HepG2 (cell line): Measurements from ENCODE around the gene VAMP5. TPM values are rescaled to one million over a fixed set of nuclear protein-coding genes. Genes with fewer than 3 reads are reported as not detected.

Experiments
- ATAC-seq: fragments of 200-7000 bp; cut with Tn5 transposase; 3 replicates; pipeline ENCODE4 v1.9.1; 2020; ENCODE audit warnings: mild to moderate bottlenecking, moderate library complexity
- BruUV-seq: library from RNA; stranded (reverse); fragments of 400-500 nt; replicated peaks from 2 replicates; lab custom pipeline; 2021; lab: Mats Ljungman, UMichigan
- CTCF ChIA-PET: fragments of 300-600 bp; formaldehyde crosslinking; extraction: SDS; loops from one replicate; lab custom pipeline; 2021; ENCODE audit warnings: low total read pairs, inconsistent platforms, low intra/inter-chr PET ratio; lab: Yijun Ruan, JAX
- POLR2A ChIA-PET: fragments of 350-600 bp; sonication (Branson Sonifier 250); formaldehyde crosslinking; loops from one replicate; lab custom pipeline; 2020; ENCODE audit warnings: antibody characterized with exemption, inconsistent platforms; lab: Yijun Ruan, JAX
- DNase-seq: peaks from one replicate; pipeline ENCODE4 v3.0.0-alpha.2; 2015; ENCODE audit warnings: low spot score
- FAIRE-seq: peaks from 3 replicates; lab custom pipeline; 2011; peaks lifted over from hg19 to GRCh38; lab: Jason Lieb, UNC
- H2AFZ ChIP-seq: one replicate; pipeline ENCODE4 v1.6.1; 2011; ENCODE audit warnings: low read length, inconsistent platforms
- H3K27ac ChIP-seq: fragments of 300-600 bp; 3 replicates; pipeline ENCODE4 v1.8.0; 2011; ENCODE audit warnings: mixed run types, mild to moderate bottlenecking, mixed read lengths, low read length, inconsistent platforms; ENCODE audit not compliant: insufficient read depth; ENCODE audit errors: extremely low read length
- H3K27me3 ChIP-seq, 2 experiments: fragments of 200-600 bp in 1 of 2; 2 replicates in 1 of 2; 3 replicates in 1 of 2; pipeline versions ENCODE4 v1.6.0 to v1.8.0; 2011; ENCODE audit warnings: low read length in 2 of 2, mild to moderate bottlenecking in 2 of 2, moderate library complexity in 2 of 2, inconsistent platforms in 1 of 2; ENCODE audit not compliant: insufficient read depth in 2 of 2, control insufficient read depth in 1 of 2
- H3K36me3 ChIP-seq, 2 experiments: fragments of 200-600 bp in 1 of 2; replicated peaks in 1 of 2; 2 replicates in 1 of 2; 3 replicates in 1 of 2; pipeline versions ENCODE4 v1.5.1 to v1.8.0; 2011; ENCODE audit warnings: low read length in 2 of 2, inconsistent platforms in 1 of 2; ENCODE audit not compliant: insufficient read depth in 2 of 2, control insufficient read depth in 1 of 2
- H3K4me1 ChIP-seq: 2 replicates; pipeline ENCODE4 v1.5.1; 2012; ENCODE audit warnings: low read length, inconsistent platforms; ENCODE audit not compliant: insufficient read depth
- H3K4me2 ChIP-seq: 2 replicates; pipeline ENCODE4 v1.6.0; 2011; ENCODE audit warnings: low read depth, low read length, inconsistent platforms
- H3K4me3 ChIP-seq, 3 experiments: fragments of 200-600 bp in 1 of 3; sonication (generic), shearing (Covaris generic) in 1 of 3; replicated peaks in 1 of 3; 2 replicates each; pipeline ENCODE4 v1.5.1; 2011 to 2016; ENCODE audit warnings: low read length in 3 of 3, inconsistent platforms in 2 of 3, low read depth in 2 of 3, mild to moderate bottlenecking in 2 of 3, control low read depth in 1 of 3, mixed read lengths in 1 of 3; ENCODE audit not compliant: insufficient read depth in 1 of 3
- H3K79me2 ChIP-seq: one replicate; pipeline ENCODE4 v1.6.1; 2011; ENCODE audit warnings: low read length, inconsistent platforms; ENCODE audit not compliant: insufficient read depth
- H3K9ac ChIP-seq: 2 replicates; pipeline ENCODE4 v1.6.0; 2011; ENCODE audit warnings: mild to moderate bottlenecking, low read depth, low read length, inconsistent platforms; ENCODE audit not compliant: insufficient read depth
- H3K9me3 ChIP-seq: 2 replicates; pipeline ENCODE4 v1.5.1; 2012; ENCODE audit warnings: mild to moderate bottlenecking, low read length
- H4K20me1 ChIP-seq: 2 replicates; pipeline ENCODE4 v1.6.0; 2011; ENCODE audit warnings: inconsistent platforms, mild to moderate bottlenecking, low read length, moderate library complexity; ENCODE audit not compliant: insufficient read depth
- AHDC1 ChIP-seq: sonication (generic); formaldehyde crosslinking; IDR thresholded peaks from 2 replicates; pipeline ENCODE4 v1.5.1; 2020; ENCODE audit warnings: mild to moderate bottlenecking, missing genetic modification reagents, borderline replicate concordance
- HNF4G ChIP-seq, 2 experiments: sonication (generic) in 1 of 2; formaldehyde crosslinking in 1 of 2; IDR thresholded peaks; 2 replicates each; pipeline versions ENCODE4 v1.4.0 to v1.6.1; 2011 to 2020; ENCODE audit warnings: borderline replicate concordance in 2 of 2, low read depth in 2 of 2, mild to moderate bottlenecking in 2 of 2, low read length in 1 of 2, missing genetic modification reagents in 1 of 2, moderate library complexity in 1 of 2
- SALL1 ChIP-seq: sonication (generic); formaldehyde crosslinking; IDR thresholded peaks from 2 replicates; pipeline ENCODE4 v1.8.0; 2022; ENCODE audit warnings: mild to moderate bottlenecking, missing genetic modification reagents
- ZNF460 ChIP-seq: sonication (generic); formaldehyde crosslinking; IDR thresholded peaks from 2 replicates; pipeline ENCODE4 v1.5.1; 2020; ENCODE audit warnings: missing genetic modification reagents, mild to moderate bottlenecking, borderline replicate concordance
- ZNF770 ChIP-seq: sonication (generic); formaldehyde crosslinking; IDR thresholded peaks from 2 replicates; pipeline ENCODE4 v1.5.0; 2020; ENCODE audit warnings: mild to moderate bottlenecking, missing genetic modification reagents
- ZNF883 ChIP-seq: sonication (generic); formaldehyde crosslinking; IDR thresholded peaks from 2 replicates; pipeline ENCODE4 v1.5.1; 2020; ENCODE audit warnings: mild to moderate bottlenecking, missing genetic modification reagents; ENCODE audit errors: not compliant biosample characterization
- WGBS: methylation state at CpG from one replicate; pipeline ENCODE4 v1.1.6; 2017; ENCODE audit warnings: low lambda C conversion rate; 5-methylcytosine and 5-hydroxymethylcytosine counted together
- in situ Hi-C: cut with HindIII; loops from 2 replicates; pipeline ENCODE4 v1.10.0; 2017; ENCODE audit warnings: low pct_unique_long_range_greater_than_20kb; ENCODE audit not compliant: extremely low pct_ligation_motif_present
- intact Hi-C: fragments of 100-400 bp; cut with micrococcal nuclease; formaldehyde crosslinking; loops from one replicate; pipeline ENCODE4 v1.10.0; 2022; ENCODE audit not compliant: unreplicated experiment
- polyA plus RNA-seq, 8 experiments: library from polyadenylated mRNA; depleted of rRNA in 3 of 8; stranded (reverse) in 7 of 8; unstranded in 1 of 8; fragments of >200 nt; fragmentation: Illumina TruSeq in 4 of 8; extraction: Trizol in 4 of 8; gene quantifications; 2 replicates each; pipeline versions ENCODE4 v1.2.1 to v1.2.3, GENCODE V29; 2011 to 2016; ENCODE audit warnings: low read depth in 4 of 8, missing spikeins in 1 of 8, mixed read lengths in 1 of 8; ENCODE audit not compliant: insufficient read depth in 1 of 8
- total RNA-seq, 5 experiments: library from RNA; depleted of rRNA; stranded (reverse); fragments of >200 nt; fragmentation: Illumina TruSeq; extraction: Trizol; gene quantifications; 2 replicates each; pipeline ENCODE4 v1.2.3, GENCODE V29; 2016; ENCODE audit warnings: low read depth in 1 of 5

VAMP5 gene
- total and polyA plus RNA-seq, 2 of the 13 experiments (the other 11 are each of a cell fraction or from before 2014, with no cell fraction given), result 7.2 to 56.7 TPM

- no peaks in the 10 kb centered on the region for H4K20me1 ChIP-seq
- ChIA-PET POLR2A (interaction anchor here (1.4 to 20.8 kb wide), 3 partner anchors 8 to 33 kb away, joined by 3 to 645 read pairs (median 8); partner anchors contain the start of genes C2orf68, RNF181 and TMEM150A), CTCF (no interaction called here)
- intact Hi-C loops (no loop called here), in situ Hi-C loops (no loop called here)
- H3K4me3 ChIP-seq, result no peak overlapping the region
- BruUV-seq, result no TSS peak
- 26% methylated on average over 4 of the region's 4 CpGs for WGBS
- H3K4me2 ChIP-seq, result no peak overlapping the region
- H3K4me1 ChIP-seq, result peaks cover 25% of the 10 kb centered on the region
- no peaks in the 10 kb centered on the region for H3K79me2 ChIP-seq
- no peak overlapping the region for H2AFZ ChIP-seq
- no peaks in the 10 kb centered on the region for H3K36me3 ChIP-seq
- no peak overlapping the region for H3K9ac ChIP-seq
- ATAC-seq (no peak), FAIRE-seq (no peak), DNase-seq (no peak)
- H3K9me3 ChIP-seq, result no peaks in the 10 kb centered on the region
- H3K27ac ChIP-seq, result no peak overlapping the region
- TF ChIP-seq ZNF883 (no peak), ZNF770 (CRISPR knock-in tag) (peak; percentile 73), HNF4G (IDR thresholded peaks at IDR 0.05; ENCODE audit: borderline replicate concordance, low read depth, low read length) (peak; percentile 35; the same call in 1 of the 2 replicates), HNF4G (CRISPR knock-in tag; IDR thresholded peaks at IDR 0.05; ENCODE audit: borderline replicate concordance, low read depth) (no peak)
- H3K27me3 ChIP-seq, result peaks cover 0 to 7% of the 10 kb centered on the region in 2 experiments; a peak in 2 of 5 replicates
Measured at GRCh38 chr2:85566265-85566664, 18.0 kb upstream of the VAMP5 start.

GRCh38 chr2:85575739-85576138 is 8.5 kb upstream of the VAMP5 start:
- peaks cover 12% of the 10 kb centered on the region for H3K79me2 ChIP-seq
- peak overlapping the region; percentile 27 for H3K9ac ChIP-seq
- H3K27me3 ChIP-seq, result peaks cover 0 to 17% of the 10 kb centered on the region in 2 experiments; a peak in 3 of 5 replicates
- intact Hi-C loops, result loop anchor here (2.0 kb wide), 1 partner anchor 15 kb away; the partner anchor contains the start of gene GGCX
- H3K27ac ChIP-seq, result peak overlapping the region; percentile 34
- peaks cover 59% of the 10 kb centered on the region for H3K4me1 ChIP-seq
- peak overlapping the region; percentile 95 for H3K4me2 ChIP-seq
- H2AFZ ChIP-seq, result peak overlapping the region; percentile 15
- peak overlapping the region; percentile 13 to 56 (median 31) for H3K4me3 ChIP-seq
- ATAC-seq (no peak), DNase-seq (no peak), FAIRE-seq (no peak)
- BruUV-seq, result no TSS peak
- 33% methylated on average over 8 of the region's 8 CpGs for WGBS
- in situ Hi-C loops, result no loop called here
- ChIA-PET CTCF (no interaction called here), POLR2A (interaction anchor here (0.7 to 12.7 kb wide), 4 partner anchors 15 to 402 kb away, joined by 3 to 201 read pairs (median 60); partner anchors contain the start of genes C2orf68, GGCX and RNF181)
- no peaks in the 10 kb centered on the region; a peak in 1 of 5 replicates for H3K36me3 ChIP-seq
- no peaks in the 10 kb centered on the region for H3K9me3 ChIP-seq
- no peaks in the 10 kb centered on the region for H4K20me1 ChIP-seq
- TF ChIP-seq AHDC1 (0 out of 2 replicates have a peak, but pooled peaks have one; percentile 20), SALL1 (peak; percentile 45; the same call in 1 of the 2 replicates), ZNF460 (CRISPR knock-in tag) (peak; percentile 85)
